A549 (cell line): ENCODE results near the gene RAE1. TPM values are rescaled to one million over a fixed set of nuclear protein-coding genes. Genes with fewer than 3 reads are reported as not detected.
A peak's percentile ranks its signal among the peaks of the same experiment; 100 is the strongest.
"Not testable (repeated sequence)": the region's sequence is repeated elsewhere in the genome, so short reads cannot be mapped to it uniquely, and the experiment has no call there.

Experiments used
- ATAC-seq, 2 experiments: fragments of 200-7000 bp in 1 of 2; fragments of >200 bp in 1 of 2; cut with Nextera tagmentation in 1 of 2; cut with Tn5 transposase in 1 of 2; 3 replicates each; pipeline versions ENCODE4 v1.8.0 to v1.9.1; 2018 to 2020; ENCODE audit warnings: mild to moderate bottlenecking in 1 of 2, moderate library complexity in 1 of 2
- CTCF ChIA-PET: fragments of 300-600 bp; sonication (Branson Sonifier 250); formaldehyde crosslinking; extraction: SDS; loops from one replicate; lab custom pipeline; 2021; ENCODE audit warnings: antibody characterized with exemption, inconsistent platforms; lab: Yijun Ruan, JAX
- POLR2A ChIA-PET: fragments of 350-600 bp; formaldehyde crosslinking; extraction: SDS; loops from one replicate; lab custom pipeline; 2021; ENCODE audit warnings: antibody characterized with exemption, inconsistent platforms; lab: Yijun Ruan, JAX
- DNase-seq, 2 experiments: peaks; one replicate each; pipeline versions ENCODE4 v3.0.0 to v3.0.0-alpha.2; 2011 to 2016; ENCODE audit warnings: low read depth in 1 of 2, low spot score in 1 of 2
- FAIRE-seq: peaks from 2 replicates; lab custom pipeline; 2011; peaks lifted over from hg19 to GRCh38; lab: Jason Lieb, UNC
- H3K27ac ChIP-seq, 2 experiments: fragments of >200 bp; sonication (Bioruptor Twin); formaldehyde crosslinking; 3 replicates each; pipeline ENCODE4 v1.5.1; 2016 to 2017
- H3K4me1 ChIP-seq: fragments of >200 bp; sonication (Bioruptor Twin); formaldehyde crosslinking; 3 replicates; pipeline ENCODE4 v1.6.1; 2016
- H3K4me2 ChIP-seq: fragments of >200 bp; sonication (Bioruptor Twin); formaldehyde crosslinking; 3 replicates; pipeline ENCODE4 v1.6.1; 2016
- H3K4me3 ChIP-seq: fragments of >200 bp; sonication (Bioruptor Twin); formaldehyde crosslinking; 3 replicates; pipeline ENCODE4 v1.5.1; 2016
- H3K9me3 ChIP-seq: fragments of >200 bp; sonication (Bioruptor Twin); formaldehyde crosslinking; 3 replicates; pipeline ENCODE4 v1.6.1; 2016
- BHLHE40 ChIP-seq: IDR thresholded peaks from 2 replicates; pipeline ENCODE4 v1.6.1; 2012; ENCODE audit warnings: low read depth, low read length, inconsistent platforms
- EHMT2 ChIP-seq: fragments of 200-600 bp; sonication (generic); IDR thresholded peaks from 2 replicates; pipeline ENCODE4 v1.6.1; 2016; ENCODE audit warnings: antibody characterized with exemption, low read depth, mild to moderate bottlenecking, moderate library complexity
- EP300 ChIP-seq, 2 experiments: fragments of >200 bp; sonication (Bioruptor Twin); formaldehyde crosslinking; IDR thresholded peaks; 2 replicates in 1 of 2; 3 replicates in 1 of 2; pipeline ENCODE4 v1.6.1; 2016 to 2017
- FOSL2 ChIP-seq, 2 experiments: fragments of 450-650 bp in 1 of 2; fragments of >200 bp in 1 of 2; sonication (Bioruptor Twin) in 1 of 2; formaldehyde crosslinking; IDR thresholded peaks; 2 replicates each; pipeline versions ENCODE4 v1.5.0 to v1.6.1; 2016 to 2020; ENCODE audit warnings: mild to moderate bottlenecking in 1 of 2, moderate library complexity in 1 of 2
- HDAC2 ChIP-seq: fragments of 200-600 bp; sonication (generic); IDR thresholded peaks from 2 replicates; pipeline ENCODE4 v1.6.1; 2016
- HOXB5 ChIP-seq: fragments of 250-450 bp; sonication (Bioruptor Pico); IDR thresholded peaks from 2 replicates; pipeline ENCODE4 v1.5.0; 2020; ENCODE audit warnings: mild to moderate bottlenecking, moderate library complexity
- POLR2AphosphoS2 ChIP-seq: conservative IDR thresholded peaks from 2 replicates; pipeline ENCODE4 v1.6.1; 2012; ENCODE audit warnings: low read length, improper control_type of control experiment, inconsistent platforms
- RAD21 ChIP-seq, 2 experiments: fragments of >200 bp in 1 of 2; sonication (Bioruptor Twin) in 1 of 2; formaldehyde crosslinking in 1 of 2; IDR thresholded peaks in 1 of 2; conservative IDR thresholded peaks in 1 of 2; 2 replicates in 1 of 2; 3 replicates in 1 of 2; pipeline ENCODE4 v1.6.1; 2012 to 2018; ENCODE audit warnings: inconsistent platforms in 1 of 2
- SMC3 ChIP-seq: fragments of >200 bp; sonication (Bioruptor Twin); formaldehyde crosslinking; IDR thresholded peaks from 3 replicates; pipeline ENCODE4 v1.6.1; 2018; ENCODE audit warnings: inconsistent platforms
- SREBF2 ChIP-seq: fragments of 450-650 bp; IDR thresholded peaks from 2 replicates; pipeline ENCODE4 v1.6.1; 2014; ENCODE audit warnings: mild to moderate bottlenecking, moderate library complexity
- WGBS: methylation state at CpG from one replicate; pipeline ENCODE4 v1.1.6; 2017; ENCODE audit errors: missing lambda C conversion rate; 5-methylcytosine and 5-hydroxymethylcytosine counted together
- polyA plus RNA-seq, 4 experiments: library from polyadenylated mRNA; depleted of rRNA in 3 of 4; stranded (reverse); fragments of >200 nt; fragmentation: RNase III in 1 of 4; extraction: RNeasy Plus Mini Kit Qiagen cat#74134 plus additional on column Dnase treatment in 1 of 4; gene quantifications; 2 replicates in 3 of 4; 3 replicates in 1 of 4; pipeline ENCODE4 v1.2.3, GENCODE V29; 2011 to 2017
- TF ChIP-seq, protein P1 (sequence below): fragments of 150-350 bp; IDR thresholded peaks from 2 replicates; pipeline ENCODE4 v1.6.1; 2014; ENCODE audit warnings: low read depth, mild to moderate bottlenecking, low read length
- TF ChIP-seq, protein P2 (sequence below): IDR thresholded peaks from 2 replicates; pipeline ENCODE4 v1.6.1; 2012
- TF ChIP-seq, protein P3 (sequence below): fragments of 250-450 bp; sonication (Bioruptor Pico); IDR thresholded peaks from 2 replicates; pipeline ENCODE4 v1.5.0; 2021; ENCODE audit warnings: mild to moderate bottlenecking, moderate library complexity, borderline replicate concordance

The RAE1 gene
- polyA plus RNA-seq, 2 of the 4 experiments (the other 2 are of a cell fraction) = 54.7 to 69.6 TPM

DNA sequence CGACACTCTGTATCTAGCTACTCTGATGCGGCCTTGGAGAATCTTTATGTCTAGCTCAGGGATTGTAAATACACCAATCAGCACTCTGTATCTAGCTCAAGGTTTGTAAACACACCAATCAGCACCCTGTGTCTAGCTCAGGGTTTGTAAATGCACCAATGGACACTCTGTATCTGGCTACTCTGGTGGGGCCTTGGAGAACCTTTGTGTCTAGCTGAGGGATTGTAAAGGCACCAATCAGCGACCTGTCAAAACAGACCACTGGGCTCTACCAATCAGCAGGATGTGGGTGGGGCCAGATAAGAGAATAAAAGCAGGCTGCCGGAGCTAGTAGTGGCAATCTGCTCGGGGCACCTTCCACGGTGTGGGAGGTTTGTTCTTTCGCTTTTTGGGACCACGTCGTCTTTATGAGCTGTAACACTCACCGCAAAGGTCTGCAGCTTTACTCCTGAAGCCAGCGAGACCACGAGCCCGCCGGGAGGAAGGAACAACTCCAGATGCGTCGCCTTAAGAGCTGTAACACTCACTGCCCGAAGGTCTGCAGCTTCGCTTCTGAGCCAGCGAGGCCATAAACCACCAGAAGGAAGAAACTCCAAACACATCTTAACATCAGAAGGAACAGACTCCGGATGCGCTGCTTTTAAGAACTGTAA lies 2.0 kb upstream of the RAE1 start:
- DNase-seq = not testable (repeated sequence)

DNA sequence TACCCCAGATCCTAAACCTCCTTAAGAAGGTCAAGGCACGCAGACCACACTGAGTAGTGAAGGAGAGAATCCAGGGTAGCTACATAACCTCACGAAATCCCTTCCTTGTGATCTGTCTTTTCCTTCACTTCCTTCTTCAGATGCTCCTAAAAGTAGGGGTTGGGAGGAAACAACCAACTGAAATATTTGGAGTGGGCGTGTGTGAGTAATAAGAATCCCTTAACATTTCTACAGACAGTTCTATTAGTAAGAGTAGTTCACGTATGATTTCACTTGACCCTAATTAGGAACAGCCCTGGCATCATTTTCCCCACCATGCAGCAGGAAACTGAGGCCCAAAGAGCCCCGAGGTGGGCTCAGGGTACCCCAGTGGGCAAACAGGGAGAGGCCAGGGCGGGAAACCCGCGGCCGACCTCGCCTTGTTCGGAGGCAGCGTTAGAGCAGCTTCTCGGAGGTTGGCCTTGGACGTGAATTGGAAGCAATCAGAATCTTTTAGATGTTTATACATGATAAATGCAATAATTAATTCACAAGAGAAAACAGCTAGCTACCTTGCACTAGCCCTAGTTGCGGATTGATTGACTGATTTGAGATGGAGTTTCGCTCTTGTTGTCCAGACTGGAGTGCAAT lies 859 bp upstream of the RAE1 start:
- Histone ChIP-seq H3K4me1 (peaks cover 10% of the 10 kb centered on the region), H3K4me2 (no peak overlapping the region), H3K4me3 (no peak overlapping the region), H3K27ac (peak overlapping the region in 1 of 2 experiments; percentile 93; a peak in 3 of 6 replicates), H3K9me3 (no peaks in the 10 kb centered on the region)
- CTCF ChIA-PET = interaction anchor here (2.5 to 7.2 kb wide), 4 partner anchors 11 to 799 kb away, joined by 7 to 244 read pairs (median 48); no protein-coding TSS in a partner anchor
- DNase-seq (no peak), ATAC-seq (no peak), FAIRE-seq (no peak)
- WGBS = 89% methylated on average over 16 of the region's 16 CpGs
- POLR2A ChIA-PET = no interaction called here
- TF ChIP-seq EP300 (IDR thresholded peaks at IDR 0.05) (no peak), SREBF2 (no peak), POLR2AphosphoS2 (no peak), SMC3 (no peak), HOXB5 (CRISPR knock-in tag) (no peak), BHLHE40 (no peak), RAD21 (conservative IDR thresholded peaks at IDR 0.05 in 1 of 2, IDR thresholded peaks at IDR 0.05 in 1 of 2) (no peak), EHMT2 (no peak), HDAC2 (no peak), FOSL2 (IDR thresholded peaks at IDR 0.05) (no peak), FOSL2 (CRISPR knock-in tag; IDR thresholded peaks at IDR 0.05) (no peak)
- TF ChIP-seq, protein P1, sequence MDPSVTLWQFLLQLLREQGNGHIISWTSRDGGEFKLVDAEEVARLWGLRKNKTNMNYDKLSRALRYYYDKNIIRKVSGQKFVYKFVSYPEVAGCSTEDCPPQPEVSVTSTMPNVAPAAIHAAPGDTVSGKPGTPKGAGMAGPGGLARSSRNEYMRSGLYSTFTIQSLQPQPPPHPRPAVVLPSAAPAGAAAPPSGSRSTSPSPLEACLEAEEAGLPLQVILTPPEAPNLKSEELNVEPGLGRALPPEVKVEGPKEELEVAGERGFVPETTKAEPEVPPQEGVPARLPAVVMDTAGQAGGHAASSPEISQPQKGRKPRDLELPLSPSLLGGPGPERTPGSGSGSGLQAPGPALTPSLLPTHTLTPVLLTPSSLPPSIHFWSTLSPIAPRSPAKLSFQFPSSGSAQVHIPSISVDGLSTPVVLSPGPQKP = no peak
- TF ChIP-seq, protein P2, sequence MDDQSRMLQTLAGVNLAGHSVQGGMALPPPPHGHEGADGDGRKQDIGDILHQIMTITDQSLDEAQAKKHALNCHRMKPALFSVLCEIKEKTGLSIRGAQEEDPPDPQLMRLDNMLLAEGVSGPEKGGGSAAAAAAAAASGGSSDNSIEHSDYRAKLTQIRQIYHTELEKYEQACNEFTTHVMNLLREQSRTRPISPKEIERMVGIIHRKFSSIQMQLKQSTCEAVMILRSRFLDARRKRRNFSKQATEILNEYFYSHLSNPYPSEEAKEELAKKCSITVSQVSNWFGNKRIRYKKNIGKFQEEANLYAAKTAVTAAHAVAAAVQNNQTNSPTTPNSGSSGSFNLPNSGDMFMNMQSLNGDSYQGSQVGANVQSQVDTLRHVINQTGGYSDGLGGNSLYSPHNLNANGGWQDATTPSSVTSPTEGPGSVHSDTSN = no peak
- TF ChIP-seq, protein P3, sequence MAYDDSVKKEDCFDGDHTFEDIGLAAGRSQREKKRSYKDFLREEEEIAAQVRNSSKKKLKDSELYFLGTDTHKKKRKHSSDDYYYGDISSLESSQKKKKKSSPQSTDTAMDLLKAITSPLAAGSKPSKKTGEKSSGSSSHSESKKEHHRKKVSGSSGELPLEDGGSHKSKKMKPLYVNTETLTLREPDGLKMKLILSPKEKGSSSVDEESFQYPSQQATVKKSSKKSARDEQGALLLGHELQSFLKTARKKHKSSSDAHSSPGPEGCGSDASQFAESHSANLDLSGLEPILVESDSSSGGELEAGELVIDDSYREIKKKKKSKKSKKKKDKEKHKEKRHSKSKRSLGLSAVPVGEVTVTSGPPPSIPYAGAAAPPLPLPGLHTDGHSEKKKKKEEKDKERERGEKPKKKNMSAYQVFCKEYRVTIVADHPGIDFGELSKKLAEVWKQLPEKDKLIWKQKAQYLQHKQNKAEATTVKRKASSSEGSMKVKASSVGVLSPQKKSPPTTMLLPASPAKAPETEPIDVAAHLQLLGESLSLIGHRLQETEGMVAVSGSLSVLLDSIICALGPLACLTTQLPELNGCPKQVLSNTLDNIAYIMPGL (CRISPR knock-in tag) = no peak

More for the DNA sequence above, 2.0 kb upstream of the RAE1 start:
- 82% methylated on average over 21 of the region's 21 CpGs for WGBS
- H3K9me3 ChIP-seq, H3K4me1 ChIP-seq, POLR2A ChIA-PET, FAIRE-seq, H3K4me2 ChIP-seq, ATAC-seq, H3K4me3 ChIP-seq, H3K27ac ChIP-seq: not testable (repeated sequence)
- CTCF ChIA-PET = interaction anchor here (0.6 to 7.2 kb wide), 7 partner anchors 9 to 902 kb away, joined by 4 to 244 read pairs (median 31); partner anchors contain the start of gene SPO11

DNA sequence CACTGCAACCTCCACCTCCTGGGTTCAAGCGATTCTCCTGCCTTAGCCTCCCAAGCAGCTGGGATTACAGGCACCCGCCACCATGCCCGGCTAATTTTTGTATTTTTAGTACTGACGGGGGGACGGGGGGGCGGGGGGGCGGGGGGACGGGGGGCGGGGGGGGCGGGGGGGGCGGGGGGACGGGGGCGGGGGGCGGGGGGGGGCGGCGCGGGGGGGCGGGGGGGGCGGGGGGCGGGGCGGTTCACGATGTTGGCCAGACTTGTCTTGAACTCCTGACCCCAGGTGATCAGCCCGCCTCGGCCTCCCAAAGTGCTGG lies 371 bp upstream of the RAE1 start:
- ATAC-seq, H3K9me3 ChIP-seq, DNase-seq, FAIRE-seq, POLR2A ChIA-PET, H3K4me1 ChIP-seq: not testable (repeated sequence)
- CTCF ChIA-PET = interaction anchor here (2.5 to 7.2 kb wide), 4 partner anchors 11 to 799 kb away, joined by 7 to 244 read pairs (median 48); no protein-coding TSS in a partner anchor
- Histone ChIP-seq H3K27ac (peak overlapping the region; percentile 93 to 95), H3K4me3 (peak overlapping the region; percentile 95), H3K4me2 (peak overlapping the region; percentile 81; the same call in 1 of the 3 replicates)
- 37% methylated on average over 6 of the region's 24 CpGs for WGBS
